HFFc6 (cell line): ENCODE measurements around the gene UBAC2. TPM values are rescaled to one million over a fixed set of nuclear protein-coding genes. Genes with fewer than 3 reads are reported as not detected.

Experiments used
- DNase-seq: peaks from one replicate; pipeline ENCODE4 v3.0.0-alpha.2; 2018
- H3K27ac Mint-ChIP-seq: 2 replicates; pipeline ENCODE4 v1.8.0; 2020; ENCODE audit warnings: mild to moderate bottlenecking, mixed read lengths
- H3K27me3 Mint-ChIP-seq: 2 replicates; pipeline ENCODE4 v1.8.0; 2021; ENCODE audit warnings: mild to moderate bottlenecking, moderate library complexity, mixed read lengths; ENCODE audit not compliant: insufficient read depth
- H3K36me3 Mint-ChIP-seq: 2 replicates; pipeline ENCODE4 v1.8.0; 2021; ENCODE audit warnings: low read depth, mixed read lengths
- H3K4me1 Mint-ChIP-seq: 2 replicates; pipeline ENCODE4 v1.8.0; 2020; ENCODE audit warnings: low read depth, mixed read lengths
- H3K4me3 Mint-ChIP-seq: 2 replicates; pipeline ENCODE4 v1.8.0; 2020; ENCODE audit warnings: mild to moderate bottlenecking, moderate library complexity, mixed read lengths
- H3K9me3 Mint-ChIP-seq: 2 replicates; pipeline ENCODE4 v1.8.0; 2020; ENCODE audit warnings: mild to moderate bottlenecking, mixed read lengths
- CTCF ChIP-seq: fragments of 200-600 bp; sonication (generic); IDR thresholded peaks from 2 replicates; pipeline ENCODE4 v1.5.0; 2021; ENCODE audit warnings: antibody characterized with exemption, mild to moderate bottlenecking
- total RNA-seq, 6 experiments: library from RNA; stranded (reverse); fragmentation: NEBNext Ultra II Directional; extraction: Animal tissue kit (Norgen Biotek cat#: 25700); gene quantifications; 2 replicates in 1 of 6; 3 replicates in 5 of 6; pipeline ENCODE4 v1.2.3, GENCODE V29; 2021

Gene UBAC2
- total RNA-seq, 6 experiments from 2014 or later, result 38.8 to 53.5 (median 46.4) TPM

DNA sequence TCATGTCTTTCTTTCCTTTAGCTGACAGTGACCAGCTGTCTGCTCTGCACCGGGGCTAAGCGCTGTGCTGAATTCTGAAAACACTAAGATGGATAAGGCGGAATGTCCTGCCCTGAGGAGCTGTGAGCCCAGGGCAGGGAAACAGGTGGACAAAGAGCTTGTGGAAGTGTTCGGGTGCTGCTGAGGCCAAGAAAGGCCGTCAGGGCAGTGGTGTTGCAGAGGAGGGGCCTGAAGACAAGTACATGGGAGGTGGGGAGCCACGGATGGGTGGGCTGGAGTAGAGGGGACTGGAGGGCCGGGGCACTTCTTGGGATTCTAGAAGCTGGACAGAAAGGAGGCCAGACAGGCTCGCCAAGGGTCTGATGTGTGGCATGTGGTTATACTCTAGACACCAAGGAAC is 172.8 kb downstream of the UBAC2 start:
- peaks cover 11% of the 10 kb centered on the region for H3K36me3 Mint-ChIP-seq
- no peak for TF ChIP-seq CTCF
- no peak overlapping the region for H3K27ac Mint-ChIP-seq
- H3K4me1 Mint-ChIP-seq, result no peaks in the 10 kb centered on the region
- DNase-seq, result no peak
- no peak overlapping the region; the same call in 1 of the 2 replicates for H3K4me3 Mint-ChIP-seq
- H3K9me3 Mint-ChIP-seq, result no peaks in the 10 kb centered on the region
- peaks cover 1% of the 10 kb centered on the region; the same call in 1 of the 2 replicates for H3K27me3 Mint-ChIP-seq

GRCh38 chr13:99374169-99374991 is 173.7 kb downstream of the UBAC2 start:
- H3K9me3 Mint-ChIP-seq, result no peaks in the 10 kb centered on the region
- H3K36me3 Mint-ChIP-seq, result peaks cover 21% of the 10 kb centered on the region
- H3K4me1 Mint-ChIP-seq, result 0 out of 2 replicates have a peak, but pooled peaks cover 8% of the 10 kb centered on the region
- H3K4me3 Mint-ChIP-seq, result no peak overlapping the region
- no peak for TF ChIP-seq CTCF
- no peak overlapping the region for H3K27ac Mint-ChIP-seq
- DNase-seq, result no peak
- H3K27me3 Mint-ChIP-seq, result peaks cover 1% of the 10 kb centered on the region; the same call in 1 of the 2 replicates

GRCh38 chr13:99374994-99375737 is 174.5 kb downstream of the UBAC2 start:
- peaks cover 1% of the 10 kb centered on the region for H3K27me3 Mint-ChIP-seq
- no peak overlapping the region for H3K4me3 Mint-ChIP-seq
- peaks cover 25% of the 10 kb centered on the region for H3K36me3 Mint-ChIP-seq
- no peak for TF ChIP-seq CTCF
- no peak overlapping the region for H3K27ac Mint-ChIP-seq
- DNase-seq, result no peak
- no peaks in the 10 kb centered on the region for H3K9me3 Mint-ChIP-seq
- 0 out of 2 replicates have a peak, but pooled peaks cover 11% of the 10 kb centered on the region for H3K4me1 Mint-ChIP-seq

GRCh38 chr13:99375738-99376080 is 175.1 kb downstream of the UBAC2 start:
- Mint-ChIP-seq H3K27me3 (peaks cover 1% of the 10 kb centered on the region), H3K4me3 (no peak overlapping the region)

DNA sequence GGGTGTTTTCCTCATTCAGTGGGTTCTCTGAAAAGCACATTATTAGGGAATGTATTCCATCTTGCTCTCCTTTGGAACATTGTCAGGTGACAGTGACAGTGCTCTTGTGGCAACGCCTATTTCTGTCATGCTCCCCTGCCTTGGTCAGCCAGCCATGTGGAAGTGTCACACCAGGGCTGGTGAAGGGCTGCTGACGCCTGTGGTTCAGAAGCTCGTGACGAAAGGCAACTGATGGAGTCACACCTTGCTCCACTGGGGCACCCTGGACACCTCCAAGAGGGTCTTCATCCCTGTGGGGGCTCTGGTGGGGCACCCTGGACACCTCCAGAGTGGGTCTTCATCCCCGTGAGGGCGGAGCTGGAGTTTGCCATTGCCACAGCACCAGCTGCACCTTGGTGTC is 175.5 kb downstream of the UBAC2 start:
- DNase-seq, result no peak
- Mint-ChIP-seq H3K27me3 (peaks cover 3% of the 10 kb centered on the region), H3K27ac (no peak overlapping the region), H3K9me3 (no peaks in the 10 kb centered on the region), H3K4me3 (no peak overlapping the region), H3K4me1 (peaks cover 15% of the 10 kb centered on the region; the same call in 1 of the 2 replicates), H3K36me3 (peaks cover 25% of the 10 kb centered on the region)
- TF ChIP-seq CTCF, result no peak

More at GRCh38 chr13:99375738-99376080, 175.1 kb downstream of the UBAC2 start:
- TF ChIP-seq CTCF, result no peak
- H3K4me1 Mint-ChIP-seq, result peaks cover 11% of the 10 kb centered on the region; the same call in 1 of the 2 replicates
- H3K27ac Mint-ChIP-seq, result no peak overlapping the region
- DNase-seq, result no peak
- peaks cover 21% of the 10 kb centered on the region for H3K36me3 Mint-ChIP-seq
- no peaks in the 10 kb centered on the region for H3K9me3 Mint-ChIP-seq
